ENCODE measurements around the gene INPP5A.
A peak's percentile ranks its signal among the peaks of the same experiment; 100 is the strongest.

INPP5A gene

DNA sequence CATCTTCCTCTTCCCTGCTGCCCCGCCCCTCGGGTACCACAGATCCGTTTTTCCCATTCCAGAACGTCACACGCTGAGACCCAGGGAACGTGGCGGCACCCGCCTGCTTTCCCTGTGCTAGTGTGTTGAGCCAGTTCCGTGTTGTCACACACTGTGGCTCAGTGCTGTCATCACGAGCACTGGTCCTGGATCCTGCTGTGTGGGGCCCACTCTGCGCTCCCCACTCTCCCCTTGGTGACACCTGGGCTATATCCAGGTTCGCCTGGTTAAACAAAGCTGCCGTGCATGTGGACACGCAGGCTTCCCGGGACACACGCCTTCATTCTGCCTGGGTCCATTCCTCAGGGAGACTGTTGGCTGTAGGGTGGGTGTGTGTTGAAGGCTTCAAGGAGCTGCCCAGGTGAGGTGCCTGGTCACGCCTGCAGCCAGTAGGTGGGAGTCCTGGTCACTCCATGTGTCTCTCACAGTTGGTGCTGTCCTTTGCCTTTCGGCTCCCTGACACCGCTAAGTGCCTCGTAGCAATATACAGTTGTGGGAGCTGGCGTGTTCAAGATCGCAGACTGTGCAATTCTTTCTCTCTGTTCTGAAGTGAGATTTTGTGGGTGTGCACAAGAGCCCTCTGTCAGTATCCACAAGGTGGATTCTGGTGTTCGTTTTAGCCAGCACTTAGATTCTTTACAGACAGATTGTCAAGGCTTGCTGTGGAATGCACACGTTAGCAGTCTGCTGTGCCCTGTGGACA is 88.6 kb downstream of the INPP5A start:
- no CpG with 5 or more reads among the region's 24 CpGs for WGBS, 2 donors (ENCODE audit: extremely low coverage in 2 of 2, insufficient read length in 2 of 2, insufficient replicate concordance in 1 of 2)
- Histone ChIP-seq H3K4me2 (ENCODE audit: insufficient read depth, low read length, poor library complexity, severe bottlenecking) (no peak overlapping the region), H3K79me1 (ENCODE audit: low read depth, low read length) (peaks cover 2% of the 10 kb centered on the region), H3K4me1 (ENCODE audit: control insufficient read depth in 2 of 2, insufficient read depth in 1 of 2, low read depth in 1 of 2, low read length in 2 of 2) (peaks cover 1 to 27% of the 10 kb centered on the region in 2 donors), H3K27ac (replicated peaks; ENCODE audit: low read length) (no peak overlapping the region), H3K18ac (ENCODE audit: low read length) (peak overlapping the region; percentile 36), H4K8ac (ENCODE audit: low read depth, low read length) (no peak overlapping the region), H3K36me3 (replicated peaks in 1 of 2; ENCODE audit: control insufficient read depth in 2 of 2, insufficient read depth in 2 of 2, low read length in 2 of 2) (no peaks in the 10 kb centered on the region), H4K91ac (ENCODE audit: low read depth, low read length, poor library complexity) (no peak overlapping the region), H2AK5ac (ENCODE audit: low read depth, low read length) (no peak overlapping the region), H3K14ac (ENCODE audit: low read length) (no peak overlapping the region), H3K4ac (ENCODE audit: low read length) (no peak overlapping the region), H3K23ac (ENCODE audit: low read depth, low read length, poor library complexity) (peak overlapping the region; percentile 44), H3K9ac (ENCODE audit: low read depth, low read length, poor library complexity) (no peak overlapping the region), H2BK12ac (ENCODE audit: low read length) (no peak overlapping the region), H3K9me3 (replicated peaks in 1 of 2; ENCODE audit: control insufficient read depth in 2 of 2, insufficient read depth in 1 of 2, low read depth in 1 of 2, low read length in 2 of 2) (no peaks in the 10 kb centered on the region), H2AFZ (ENCODE audit: low read length) (no peak overlapping the region), H2BK5ac (ENCODE audit: low read length) (no peak overlapping the region), H3K4me3 (ENCODE audit: low read length in 2 of 2) (no peak overlapping the region), H3K27me3 (ENCODE audit: control insufficient read depth in 3 of 3, insufficient read depth in 3 of 3, low read depth in 1 of 3, low read length in 3 of 3) (peaks cover 0 to 2% (median 0%) of the 10 kb centered on the region in 3 experiments), H2BK120ac (ENCODE audit: low read depth, low read length) (no peak overlapping the region), H2BK15ac (ENCODE audit: low read length) (no peak overlapping the region)
- DNase-seq (ENCODE audit: low spot score): no peak

DNA sequence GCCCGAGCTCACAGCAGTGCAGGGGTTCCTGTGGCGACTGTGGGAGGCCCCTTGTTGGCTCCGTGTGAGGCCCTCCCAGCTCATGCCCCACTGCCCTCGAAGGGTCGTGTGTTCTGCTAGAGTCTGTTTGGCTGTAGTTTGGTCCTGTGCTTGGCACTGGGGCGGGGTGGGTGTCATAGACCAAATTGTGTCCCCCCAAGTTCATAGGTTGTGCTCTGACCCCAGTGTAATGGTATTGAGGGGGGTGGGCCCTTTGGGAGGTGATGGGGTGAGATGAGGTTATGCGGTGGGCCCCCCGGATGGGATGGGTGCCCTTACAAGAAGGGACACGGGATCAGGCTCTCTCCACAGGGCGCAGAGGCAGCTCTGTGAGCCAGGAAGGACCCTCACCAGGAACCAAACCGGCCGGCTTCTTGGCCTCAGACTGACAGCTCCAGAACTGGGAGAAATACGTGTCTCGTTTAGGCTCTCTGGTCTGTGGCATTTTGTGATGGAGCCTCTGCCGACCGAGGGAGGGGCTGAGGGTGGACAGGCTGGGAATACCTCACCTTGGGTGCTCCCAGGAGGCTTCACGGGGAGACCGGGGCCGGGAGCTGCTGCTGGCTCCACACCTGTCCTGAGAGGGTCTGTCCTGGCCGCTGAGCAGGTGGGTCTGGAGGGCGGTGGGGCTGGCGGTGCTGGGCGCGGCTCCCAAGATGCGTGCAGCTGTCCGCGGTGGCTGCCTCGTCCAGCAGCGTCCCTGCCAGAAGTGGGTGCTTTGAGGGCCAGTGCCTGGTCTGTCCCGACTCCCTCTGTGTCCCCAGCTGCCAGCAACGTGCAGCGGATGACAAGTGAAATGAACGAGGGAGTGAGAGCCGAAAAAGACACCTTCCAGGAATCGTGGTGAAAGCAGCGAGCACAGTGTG is 89.4 kb downstream of the INPP5A start:
- Histone ChIP-seq H2BK12ac (ENCODE audit: low read length) (peak overlapping the region; percentile 42), H3K4me3 (ENCODE audit: low read length in 2 of 2) (no peak overlapping the region), H3K4me2 (ENCODE audit: insufficient read depth, low read length, poor library complexity, severe bottlenecking) (no peak overlapping the region), H3K4ac (ENCODE audit: low read length) (peak overlapping the region; percentile 76), H3K27me3 (ENCODE audit: control insufficient read depth in 3 of 3, insufficient read depth in 3 of 3, low read depth in 1 of 3, low read length in 3 of 3) (peaks cover 0 to 2% (median 0%) of the 10 kb centered on the region in 3 experiments), H2AFZ (ENCODE audit: low read length) (no peak overlapping the region), H3K14ac (ENCODE audit: low read length) (peak overlapping the region; percentile 67), H3K27ac (replicated peaks; ENCODE audit: low read length) (no peak overlapping the region), H3K4me1 (ENCODE audit: control insufficient read depth in 2 of 2, insufficient read depth in 1 of 2, low read depth in 1 of 2, low read length in 2 of 2) (peaks cover 1 to 30% of the 10 kb centered on the region in 2 donors), H3K36me3 (replicated peaks in 1 of 2; ENCODE audit: control insufficient read depth in 2 of 2, insufficient read depth in 2 of 2, low read length in 2 of 2) (no peaks in the 10 kb centered on the region), H2BK120ac (ENCODE audit: low read depth, low read length) (no peak overlapping the region), H4K91ac (ENCODE audit: low read depth, low read length, poor library complexity) (no peak overlapping the region), H3K18ac (ENCODE audit: low read length) (peak overlapping the region; percentile 35), H3K9ac (ENCODE audit: low read depth, low read length, poor library complexity) (peak overlapping the region; percentile 37), H3K79me1 (ENCODE audit: low read depth, low read length) (peaks cover 2% of the 10 kb centered on the region), H3K23ac (ENCODE audit: low read depth, low read length, poor library complexity) (peak overlapping the region; percentile 92), H2AK5ac (ENCODE audit: low read depth, low read length) (no peak overlapping the region), H3K9me3 (replicated peaks in 1 of 2; ENCODE audit: control insufficient read depth in 2 of 2, insufficient read depth in 1 of 2, low read depth in 1 of 2, low read length in 2 of 2) (no peaks in the 10 kb centered on the region), H2BK15ac (ENCODE audit: low read length) (no peak overlapping the region), H4K8ac (ENCODE audit: low read depth, low read length) (no peak overlapping the region), H2BK5ac (ENCODE audit: low read length) (peak overlapping the region; percentile 77)
- WGBS, 2 donors (ENCODE audit: extremely low coverage in 2 of 2, insufficient read length in 2 of 2, insufficient replicate concordance in 1 of 2): no CpG with 5 or more reads among the region's 36 CpGs
- DNase-seq (ENCODE audit: low spot score): no peak

DNA sequence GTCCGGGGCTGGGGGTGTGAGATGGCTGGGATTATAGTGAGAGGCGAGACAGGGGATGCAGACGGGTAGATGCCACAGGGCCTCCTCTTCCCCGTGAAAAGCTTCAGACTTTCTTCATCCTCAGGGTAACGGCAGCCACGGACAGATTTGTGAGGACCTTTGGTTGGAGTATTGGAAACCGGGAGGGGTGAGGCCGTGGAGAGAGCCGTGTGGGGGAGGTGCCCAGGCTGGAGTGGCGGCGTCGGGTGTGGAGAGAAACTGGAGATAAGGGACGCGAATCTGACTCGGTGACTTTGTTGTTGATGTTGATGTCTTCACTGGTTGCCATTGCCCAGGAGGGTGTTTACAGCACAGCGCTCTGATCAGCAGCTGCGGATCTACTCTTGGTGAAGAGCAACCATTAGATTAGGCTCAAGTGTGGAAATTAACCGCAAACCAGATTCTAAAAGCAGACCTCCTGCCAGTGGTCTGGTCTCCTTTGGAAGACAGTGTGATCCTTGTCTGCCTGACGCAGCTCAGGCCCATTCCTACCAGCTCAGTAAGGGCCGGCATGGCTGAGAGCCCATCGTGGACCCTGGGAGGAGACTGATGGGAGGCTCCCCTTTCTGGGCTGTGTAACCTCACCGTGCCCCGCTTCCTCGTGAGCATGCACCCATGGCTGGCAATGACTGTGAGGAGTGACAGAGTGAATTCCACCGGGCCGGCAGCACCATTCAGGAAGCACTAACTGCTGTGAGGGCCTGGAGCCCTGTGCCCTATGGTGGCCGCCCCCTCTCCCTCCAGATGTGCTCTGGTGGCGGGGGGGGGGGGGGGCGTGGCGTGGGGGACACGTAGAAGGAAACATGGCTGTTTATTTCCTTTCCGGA is 90.3 kb downstream of the INPP5A start:
- no peaks in the 10 kb centered on the region for H3K36me3 ChIP-seq (replicated peaks in 1 of 2; ENCODE audit: control insufficient read depth in 2 of 2, insufficient read depth in 2 of 2, low read length in 2 of 2)
- H3K4me3 ChIP-seq (ENCODE audit: low read length in 2 of 2): no peak overlapping the region
- no peak overlapping the region for H3K27ac ChIP-seq (replicated peaks; ENCODE audit: low read length)

More for the DNA sequence above, 90.3 kb downstream of the INPP5A start:
- Histone ChIP-seq H2AFZ (ENCODE audit: low read length) (no peak overlapping the region), H3K14ac (ENCODE audit: low read length) (peak overlapping the region; percentile 67), H3K4ac (ENCODE audit: low read length) (peak overlapping the region; percentile 76), H3K18ac (ENCODE audit: low read length) (peak overlapping the region; percentile 64), H3K4me1 (ENCODE audit: control insufficient read depth in 2 of 2, insufficient read depth in 1 of 2, low read depth in 1 of 2, low read length in 2 of 2) (peaks cover 1 to 31% of the 10 kb centered on the region in 2 donors), H4K91ac (ENCODE audit: low read depth, low read length, poor library complexity) (no peak overlapping the region), H4K8ac (ENCODE audit: low read depth, low read length) (no peak overlapping the region), H2BK15ac (ENCODE audit: low read length) (no peak overlapping the region), H3K23ac (ENCODE audit: low read depth, low read length, poor library complexity) (peak overlapping the region; percentile 92), H2BK120ac (ENCODE audit: low read depth, low read length) (no peak overlapping the region), H2AK5ac (ENCODE audit: low read depth, low read length) (peak overlapping the region; percentile 74), H3K4me2 (ENCODE audit: insufficient read depth, low read length, poor library complexity, severe bottlenecking) (no peak overlapping the region), H3K79me1 (ENCODE audit: low read depth, low read length) (peaks cover 2% of the 10 kb centered on the region), H2BK5ac (ENCODE audit: low read length) (peak overlapping the region; percentile 77), H3K9ac (ENCODE audit: low read depth, low read length, poor library complexity) (peak overlapping the region; percentile 37), H2BK12ac (ENCODE audit: low read length) (no peak overlapping the region), H3K9me3 (replicated peaks in 1 of 2; ENCODE audit: control insufficient read depth in 2 of 2, insufficient read depth in 1 of 2, low read depth in 1 of 2, low read length in 2 of 2) (no peaks in the 10 kb centered on the region), H3K27me3 (ENCODE audit: control insufficient read depth in 3 of 3, insufficient read depth in 3 of 3, low read depth in 1 of 3, low read length in 3 of 3) (peaks cover 0 to 2% (median 0%) of the 10 kb centered on the region in 3 experiments)
- DNase-seq (ENCODE audit: low spot score): no peak
- no CpG with 5 or more reads among the region's 32 CpGs for WGBS, 2 donors (ENCODE audit: extremely low coverage in 2 of 2, insufficient read length in 2 of 2, insufficient replicate concordance in 1 of 2)

Measured in neuronal stem cell (in vitro differentiated cells).